OCI-LY3 (cell line): ENCODE data around the gene SLC17A2.

Source experiments
- H2AFZ ChIP-seq: fragments of 200-600, 300-600 bp; shearing (Covaris generic); 2 replicates; pipeline ENCODE4 v1.6.0; 2014; ENCODE audit warnings: antibody characterized with exemption, low read depth, low read length
- H3K27ac ChIP-seq: fragments of 200-600, 300-600 bp; sonication (generic); 2 replicates; pipeline ENCODE4 v1.5.1; 2014; ENCODE audit warnings: mild to moderate bottlenecking, low read length, moderate library complexity, mixed read lengths
- H3K27me3 ChIP-seq: fragments of 200-600, 300-600 bp; sonication (generic); 2 replicates; pipeline ENCODE4 v1.6.1; 2014; ENCODE audit warnings: low read depth, low read length, mixed read lengths
- H3K36me3 ChIP-seq: fragments of 200-600, 300-600 bp; sonication (generic); replicated peaks from 2 replicates; pipeline ENCODE3; 2014; ENCODE audit warnings: low read depth, low read length, mixed read lengths
- H3K4me1 ChIP-seq: fragments of 300-600, 200-600 bp; sonication (generic); 2 replicates; pipeline ENCODE4 v1.6.1; 2014; ENCODE audit warnings: low read length, mixed read lengths
- H3K4me2 ChIP-seq: fragments of 200-600, 300-600 bp; sonication (generic); 2 replicates; pipeline ENCODE4 v1.6.1; 2014; ENCODE audit warnings: low read length, mixed read lengths
- H3K4me3 ChIP-seq: fragments of 300-600, 200-600 bp; sonication (generic); 2 replicates; pipeline ENCODE4 v1.5.1; 2014; ENCODE audit warnings: antibody characterized with exemption, mild to moderate bottlenecking, low read length, moderate library complexity
- H3K79me2 ChIP-seq: fragments of 300-600, 200-600 bp; shearing (Covaris generic); 2 replicates; pipeline ENCODE4 v1.6.1; 2014; ENCODE audit warnings: mild to moderate bottlenecking, low read length, mixed read lengths
- H3K9ac ChIP-seq: fragments of 300-600, 200-600 bp; shearing (Covaris generic); 2 replicates; pipeline ENCODE4 v1.6.0; 2014; ENCODE audit warnings: mild to moderate bottlenecking, low read length, moderate library complexity
- H3K9me3 ChIP-seq: fragments of 200-600, 300-600 bp; shearing (Covaris generic); 2 replicates; pipeline ENCODE4 v1.6.1; 2014; ENCODE audit warnings: low read length, mixed read lengths; ENCODE audit not compliant: insufficient read depth
- H4K20me1 ChIP-seq: fragments of 200-600, 300-600 bp; sonication (generic); 2 replicates; pipeline ENCODE4 v1.6.1; 2016; ENCODE audit warnings: low read length, mixed read lengths; ENCODE audit not compliant: insufficient read depth
- EZH2phosphoT487 ChIP-seq: fragments of 200-600 bp; shearing (Covaris generic); IDR thresholded peaks from 2 replicates; pipeline ENCODE4 v1.6.1; 2018; ENCODE audit warnings: antibody characterized with exemption, mixed run types, low read depth
- TF ChIP-seq, protein P1 (sequence below): fragments of 200-600, 300-600 bp; sonication (generic); IDR thresholded peaks from 2 replicates; pipeline ENCODE4 v1.5.1; 2014; ENCODE audit warnings: antibody characterized with exemption, low read length, low read depth

The SLC17A2 gene

DNA sequence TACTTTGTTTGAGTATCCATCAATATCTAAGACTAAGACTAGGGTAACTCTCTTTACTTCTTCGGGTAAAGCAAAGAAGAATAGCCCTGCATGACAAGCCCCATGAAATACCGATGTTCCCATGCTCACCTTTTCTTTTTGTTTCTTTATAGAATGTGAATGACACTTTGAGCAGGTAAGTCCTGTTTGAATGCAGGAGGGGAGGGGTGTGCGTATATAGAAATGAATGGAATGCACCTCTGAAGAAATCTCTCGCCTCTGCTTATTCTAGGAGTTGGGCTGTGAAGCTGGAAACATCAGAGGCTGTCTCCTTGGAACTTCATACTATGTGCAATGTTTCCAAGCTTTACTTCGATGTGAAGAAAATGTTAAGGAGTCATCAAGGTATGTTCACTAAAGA lies 42.4 kb upstream of the SLC17A2 start:
- Histone ChIP-seq H3K4me2 (no peak overlapping the region), H3K27ac (no peak overlapping the region), H3K36me3 (peaks cover 62% of the 10 kb centered on the region), H3K9me3 (no peaks in the 10 kb centered on the region), H3K79me2 (no peaks in the 10 kb centered on the region), H3K27me3 (no peaks in the 10 kb centered on the region), H3K4me1 (no peaks in the 10 kb centered on the region), H3K4me3 (no peak overlapping the region), H4K20me1 (no peaks in the 10 kb centered on the region), H3K9ac (no peak overlapping the region), H2AFZ (no peak overlapping the region)
- TF ChIP-seq, protein P1, sequence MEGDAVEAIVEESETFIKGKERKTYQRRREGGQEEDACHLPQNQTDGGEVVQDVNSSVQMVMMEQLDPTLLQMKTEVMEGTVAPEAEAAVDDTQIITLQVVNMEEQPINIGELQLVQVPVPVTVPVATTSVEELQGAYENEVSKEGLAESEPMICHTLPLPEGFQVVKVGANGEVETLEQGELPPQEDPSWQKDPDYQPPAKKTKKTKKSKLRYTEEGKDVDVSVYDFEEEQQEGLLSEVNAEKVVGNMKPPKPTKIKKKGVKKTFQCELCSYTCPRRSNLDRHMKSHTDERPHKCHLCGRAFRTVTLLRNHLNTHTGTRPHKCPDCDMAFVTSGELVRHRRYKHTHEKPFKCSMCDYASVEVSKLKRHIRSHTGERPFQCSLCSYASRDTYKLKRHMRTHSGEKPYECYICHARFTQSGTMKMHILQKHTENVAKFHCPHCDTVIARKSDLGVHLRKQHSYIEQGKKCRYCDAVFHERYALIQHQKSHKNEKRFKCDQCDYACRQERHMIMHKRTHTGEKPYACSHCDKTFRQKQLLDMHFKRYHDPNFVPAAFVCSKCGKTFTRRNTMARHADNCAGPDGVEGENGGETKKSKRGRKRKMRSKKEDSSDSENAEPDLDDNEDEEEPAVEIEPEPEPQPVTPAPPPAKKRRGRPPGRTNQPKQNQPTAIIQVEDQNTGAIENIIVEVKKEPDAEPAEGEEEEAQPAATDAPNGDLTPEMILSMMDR, result no peak
- TF ChIP-seq EZH2phosphoT487, result no peak

DNA sequence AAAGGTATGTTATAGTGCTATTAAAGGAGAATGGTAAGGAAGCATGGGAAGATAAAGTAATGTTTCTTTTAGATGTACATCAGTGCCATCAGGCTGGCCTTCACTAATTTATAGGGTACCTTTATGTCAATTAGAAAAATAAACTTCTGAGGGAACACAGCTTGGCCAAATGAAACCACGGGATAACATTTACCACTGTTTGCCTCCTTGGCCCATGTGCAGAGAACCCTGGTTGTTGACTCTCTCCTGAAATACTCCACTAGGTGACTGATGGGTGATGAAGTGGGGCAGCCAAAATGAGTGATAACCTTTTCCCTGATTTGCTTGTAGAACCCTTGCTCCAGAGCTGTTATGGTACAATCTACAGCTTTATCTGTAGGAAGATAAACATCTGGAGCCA lies 41.6 kb upstream of the SLC17A2 start:
- H3K9me3 ChIP-seq, result no peaks in the 10 kb centered on the region
- H3K9ac ChIP-seq, result no peak overlapping the region
- H3K36me3 ChIP-seq, result peaks cover 65% of the 10 kb centered on the region
- no peak overlapping the region for H2AFZ ChIP-seq
- H3K27me3 ChIP-seq, result no peaks in the 10 kb centered on the region
- H3K27ac ChIP-seq, result no peak overlapping the region
- no peaks in the 10 kb centered on the region for H3K4me1 ChIP-seq
- H3K4me2 ChIP-seq, result no peak overlapping the region
- H4K20me1 ChIP-seq, result no peaks in the 10 kb centered on the region
- TF ChIP-seq, protein P1, result no peak
- TF ChIP-seq EZH2phosphoT487, result no peak
- no peaks in the 10 kb centered on the region for H3K79me2 ChIP-seq
- H3K4me3 ChIP-seq, result no peak overlapping the region

DNA sequence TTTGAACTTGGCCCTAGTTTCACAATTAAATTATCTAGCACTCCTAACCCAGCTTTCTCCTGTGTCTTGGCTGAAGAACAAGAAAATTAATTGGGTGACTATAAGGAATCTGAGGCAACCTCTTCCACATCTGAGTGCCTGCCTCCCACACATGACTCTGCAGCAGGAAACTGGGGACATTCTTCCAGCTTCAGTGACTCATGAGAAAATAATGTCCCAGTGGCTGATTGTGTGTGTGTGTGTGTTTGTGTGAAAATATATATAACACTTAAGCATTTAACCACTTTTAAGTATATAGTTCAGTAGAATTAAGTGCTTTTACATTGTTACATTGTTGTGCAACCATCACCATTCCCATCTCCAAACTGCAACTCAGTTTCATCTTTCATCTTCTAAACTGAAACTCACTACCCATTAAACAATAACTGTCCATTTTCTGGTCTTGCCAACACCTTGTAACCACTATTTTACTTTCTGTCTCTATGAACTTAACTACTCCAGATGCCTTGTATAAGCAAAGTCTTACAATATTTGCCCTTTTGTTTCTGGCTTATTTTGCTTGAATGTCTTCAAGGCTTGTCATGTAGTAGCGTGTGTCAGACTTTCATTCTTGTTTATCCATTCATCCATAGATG lies 40.8 kb upstream of the SLC17A2 start:
- Histone ChIP-seq H3K9ac (no peak overlapping the region), H3K9me3 (no peaks in the 10 kb centered on the region), H4K20me1 (no peaks in the 10 kb centered on the region), H2AFZ (no peak overlapping the region), H3K36me3 (peaks cover 66% of the 10 kb centered on the region), H3K4me2 (no peak overlapping the region), H3K4me3 (no peak overlapping the region), H3K27me3 (no peaks in the 10 kb centered on the region), H3K79me2 (no peaks in the 10 kb centered on the region), H3K27ac (no peak overlapping the region), H3K4me1 (no peaks in the 10 kb centered on the region)
- TF ChIP-seq, protein P1, result no peak
- TF ChIP-seq EZH2phosphoT487, result no peak

DNA sequence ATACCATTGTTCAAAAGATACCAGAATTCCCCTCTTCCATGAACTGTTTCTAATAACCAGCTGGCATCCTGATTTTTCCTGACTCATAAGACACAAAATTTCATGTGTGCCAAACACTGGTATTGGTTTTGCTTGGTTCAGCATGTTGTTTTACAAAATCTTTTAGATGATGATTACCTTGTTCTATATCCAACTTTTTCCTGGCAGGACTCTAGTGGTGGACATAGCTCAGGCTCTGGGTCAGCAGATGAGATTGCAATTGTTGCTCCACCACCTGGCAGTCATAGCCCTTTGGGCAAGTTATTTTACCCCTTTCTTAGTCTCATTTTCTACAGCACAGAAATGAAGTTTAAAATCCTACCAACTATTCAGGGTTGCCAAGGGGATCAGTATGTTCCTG lies 38.3 kb upstream of the SLC17A2 start:
- no peak overlapping the region for H3K4me2 ChIP-seq
- H2AFZ ChIP-seq, result no peak overlapping the region
- TF ChIP-seq, protein P1, result no peak
- TF ChIP-seq EZH2phosphoT487, result no peak
- H3K36me3 ChIP-seq, result peaks cover 56% of the 10 kb centered on the region
- no peaks in the 10 kb centered on the region for H4K20me1 ChIP-seq
- no peak overlapping the region for H3K9ac ChIP-seq
- peaks cover 2% of the 10 kb centered on the region; the same call in 1 of the 2 replicates for H3K4me1 ChIP-seq
- H3K4me3 ChIP-seq, result no peak overlapping the region
- H3K9me3 ChIP-seq, result no peaks in the 10 kb centered on the region
- peaks cover 2% of the 10 kb centered on the region for H3K79me2 ChIP-seq
- no peaks in the 10 kb centered on the region for H3K27me3 ChIP-seq
- H3K27ac ChIP-seq, result no peak overlapping the region
